ENCODE data around the gene EPO.
"Not testable (repeated sequence)": the region's sequence is repeated elsewhere in the genome, so short reads cannot be mapped to it uniquely, and the experiment has no call there.

The EPO gene

GRCh38 chr7:100744605-100745004 lies 24.3 kb downstream of the EPO start:
- DNase-seq: no peak

GRCh38 chr7:100745184-100745583 lies 24.9 kb downstream of the EPO start:
- DNase-seq: peak; percentile 9

GRCh38 chr7:100752994-100753393 lies 32.7 kb downstream of the EPO start:
- DNase-seq: no peak

- no peak for DNase-seq
Measured at GRCh38 chr7:100753750-100754149, 33.5 kb downstream of the EPO start.

- DNase-seq: no peak
Measured at GRCh38 chr7:100759357-100760171, 39.3 kb downstream of the EPO start.

GRCh38 chr7:100762841-100763240 lies 42.6 kb downstream of the EPO start:
- DNase-seq: not testable (repeated sequence)

- DNase-seq: no peak
Measured at GRCh38 chr7:100763556-100764140, 43.4 kb downstream of the EPO start.

- no peak for DNase-seq
Measured at GRCh38 chr7:100764841-100765240, 44.6 kb downstream of the EPO start.

- DNase-seq: no peak
Measured at GRCh38 chr7:100765250-100765649, 45.0 kb downstream of the EPO start.

GRCh38 chr7:100768784-100769183 lies 48.5 kb downstream of the EPO start:
- DNase-seq: no peak
